NCI-H345 treated with DMSO at 0.1 percent for 48 hours (cell line): ENCODE measurements around the gene CCNB2.
A peak's percentile ranks its signal among the peaks of the same experiment; 100 is the strongest.
"Not testable (repeated sequence)": the region's sequence is repeated elsewhere in the genome, so short reads cannot be mapped to it uniquely, and the experiment has no call there.

ENCODE experiments used
- DNase-seq: peaks from one replicate; lab custom pipeline; 2025; ENCODE audit not compliant: unreplicated experiment; lab: John Stamatoyannopoulos, UW

The CCNB2 gene

GRCh38 chr15:59133929-59134427, 29.0 kb downstream of the CCNB2 start:
- no peak for DNase-seq

DNA sequence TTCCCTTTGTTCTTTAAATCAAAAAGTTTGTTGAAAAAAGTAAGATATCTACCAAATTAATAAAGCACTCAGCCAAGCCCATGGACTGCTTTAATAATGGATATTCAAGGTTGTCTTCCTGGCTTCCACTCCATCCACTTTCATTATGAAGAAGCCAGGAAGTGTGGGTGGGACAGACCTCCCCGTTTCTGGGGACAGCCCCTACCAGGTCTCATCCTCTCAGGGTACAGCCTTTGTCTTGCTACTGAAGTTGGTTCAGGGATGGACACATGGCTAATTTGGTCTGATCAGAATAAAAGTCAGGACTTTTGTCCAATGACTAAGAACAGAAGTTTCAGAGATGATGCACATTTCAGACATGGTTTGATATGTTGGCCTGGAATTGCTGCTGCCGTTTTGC, 32.6 kb downstream of the CCNB2 start:
- no peak for DNase-seq

DNA sequence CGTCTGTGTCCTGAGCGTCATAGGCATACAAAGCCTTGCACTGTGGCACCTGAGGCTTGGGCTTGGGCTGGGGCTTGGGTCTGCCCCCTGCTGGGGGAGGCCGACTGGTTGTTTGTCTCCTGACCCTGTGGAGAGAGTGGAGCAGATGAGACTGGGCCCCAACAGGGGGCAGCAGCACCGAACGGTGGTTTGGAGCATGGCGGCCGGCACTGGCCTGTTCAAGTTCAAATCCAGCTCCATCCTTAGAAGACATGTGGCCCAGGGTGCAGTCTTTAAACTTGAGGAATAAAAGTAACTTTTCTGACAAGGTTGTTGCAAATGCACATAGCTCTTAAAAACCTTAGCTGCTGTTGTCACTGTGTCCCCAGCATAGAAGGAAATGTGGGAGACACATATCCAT, 33.3 kb downstream of the CCNB2 start:
- no peak for DNase-seq

- no peak for DNase-seq
These were observed 35.7 kb downstream of the CCNB2 start for GRCh38 chr15:59140422-59141226.

DNA sequence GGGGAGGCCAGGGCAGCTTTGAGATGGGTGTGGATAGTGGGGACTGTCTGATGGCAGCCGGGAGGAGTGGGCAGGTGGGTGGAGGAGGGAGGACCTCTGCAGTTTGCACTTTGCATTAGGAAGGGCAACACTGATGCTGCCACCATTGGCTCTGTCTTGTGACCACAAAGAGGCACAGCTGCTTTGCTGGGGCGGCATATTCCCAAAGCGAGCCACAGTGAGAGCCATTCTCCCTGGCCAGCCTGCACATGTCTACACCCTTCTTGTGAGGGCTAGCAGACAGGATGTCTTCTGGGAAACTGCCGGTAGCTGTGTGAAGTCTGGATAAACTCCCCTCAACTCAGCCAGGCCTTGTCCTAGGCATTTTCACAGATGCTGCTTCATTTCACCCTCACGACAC, 38.3 kb downstream of the CCNB2 start:
- DNase-seq: no peak

GRCh38 chr15:59144594-59144993, 39.6 kb downstream of the CCNB2 start:
- not testable (repeated sequence) for DNase-seq

DNA sequence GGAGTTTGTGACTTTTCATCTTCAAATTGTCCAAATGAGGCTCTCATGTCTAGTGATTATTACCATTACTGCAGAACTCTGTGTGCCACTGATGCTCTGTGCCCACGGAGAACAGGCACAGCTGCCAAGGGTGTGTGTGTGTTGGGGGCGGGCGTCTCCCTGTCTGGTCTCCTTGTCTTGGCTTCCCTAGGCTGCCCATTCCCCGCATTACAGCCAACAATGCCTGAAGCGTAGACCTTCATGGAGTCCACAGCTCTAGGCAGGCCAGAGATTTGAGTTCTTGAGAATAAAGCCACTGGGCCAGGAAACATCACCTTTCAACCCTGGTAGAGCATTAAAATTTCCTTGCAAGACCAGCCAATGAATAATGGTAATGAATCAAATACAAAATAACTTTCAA, 42.7 kb downstream of the CCNB2 start:
- DNase-seq: no peak

GRCh38 chr15:59148153-59148833, 43.3 kb downstream of the CCNB2 start:
- DNase-seq: no peak

DNA sequence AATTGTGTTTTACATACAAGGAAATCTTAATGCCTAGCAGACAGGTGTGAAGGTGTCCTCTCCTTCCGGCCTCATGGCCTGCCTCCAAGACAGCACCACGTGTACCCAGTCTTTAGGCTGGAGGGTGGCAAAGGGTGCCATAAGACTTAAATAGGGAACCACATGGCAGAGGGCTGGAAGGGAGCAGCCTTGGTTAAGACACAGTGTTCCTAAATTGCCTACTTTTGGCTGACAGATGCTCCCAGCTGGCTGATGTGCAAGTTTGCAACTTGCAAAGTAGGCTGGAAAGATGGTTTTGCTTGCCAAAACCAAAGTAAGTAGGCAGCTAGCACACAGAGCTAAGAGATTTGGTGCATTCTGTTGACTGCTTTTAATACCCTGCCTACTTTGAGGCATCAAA, 45.2 kb downstream of the CCNB2 start:
- no peak for DNase-seq

DNA sequence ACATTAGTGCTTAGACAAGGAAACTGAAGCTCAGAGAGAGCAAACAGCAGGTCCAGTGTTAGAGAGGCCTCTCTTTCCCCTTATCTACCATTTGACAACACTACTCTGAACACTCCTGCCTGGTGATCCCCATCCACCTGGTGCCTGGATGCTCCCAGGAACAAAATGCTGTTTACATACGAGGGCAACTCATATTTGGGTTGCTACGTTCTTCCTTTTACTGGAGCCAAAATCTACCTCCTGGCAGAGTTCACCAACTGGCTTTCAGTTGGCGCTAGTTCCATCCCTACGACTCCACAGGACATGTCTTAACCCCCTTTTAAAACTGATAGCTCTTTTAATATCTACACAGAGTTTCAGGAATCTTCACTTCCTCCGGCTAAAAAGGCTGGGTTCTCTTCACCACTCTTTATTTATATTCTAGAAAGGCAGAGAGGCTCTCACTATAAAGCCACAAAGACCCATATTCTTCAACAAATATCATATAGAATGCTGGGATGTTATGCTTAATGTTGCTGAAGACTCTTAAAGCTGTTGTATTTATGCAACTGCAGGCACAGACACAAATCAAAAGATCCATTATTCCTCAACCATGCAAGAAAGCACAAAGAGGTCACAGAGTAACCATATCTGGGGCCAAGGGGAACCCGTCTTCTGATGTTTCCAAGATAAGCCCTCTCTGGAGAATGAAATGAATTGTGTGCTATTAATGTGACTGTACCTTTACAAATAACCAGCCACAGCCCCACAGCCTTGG, 47.9 kb downstream of the CCNB2 start:
- no peak for DNase-seq

GRCh38 chr15:59153466-59153865, 48.5 kb downstream of the CCNB2 start:
- no peak for DNase-seq

GRCh38 chr15:59154243-59154642, 49.3 kb downstream of the CCNB2 start:
- no peak for DNase-seq

- DNase-seq: no peak
These were observed 50.5 kb downstream of the CCNB2 start for GRCh38 chr15:59155431-59155830.

DNA sequence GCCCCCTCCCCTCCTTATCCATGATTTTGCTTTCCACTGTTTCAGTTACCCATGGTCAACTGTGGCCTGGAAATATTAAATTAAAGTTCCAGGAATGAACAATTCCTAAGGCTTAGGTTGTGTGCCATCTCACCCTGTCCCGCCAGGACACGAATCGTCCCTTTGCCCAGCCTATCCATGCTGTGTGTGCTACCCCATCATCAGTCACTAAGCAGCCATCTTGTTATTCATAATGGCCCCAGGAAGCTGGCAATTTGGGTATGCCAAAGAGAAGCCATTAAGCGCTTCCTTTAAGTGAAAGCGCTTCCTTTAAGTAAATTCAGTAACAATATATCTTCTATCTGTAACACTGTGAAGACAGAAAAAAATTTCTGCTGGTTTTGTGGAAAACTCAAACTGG, 52.5 kb downstream of the CCNB2 start:
- no peak for DNase-seq

- DNase-seq: peak; percentile 57
These were observed 53.1 kb downstream of the CCNB2 start for GRCh38 chr15:59157840-59158700.

DNA sequence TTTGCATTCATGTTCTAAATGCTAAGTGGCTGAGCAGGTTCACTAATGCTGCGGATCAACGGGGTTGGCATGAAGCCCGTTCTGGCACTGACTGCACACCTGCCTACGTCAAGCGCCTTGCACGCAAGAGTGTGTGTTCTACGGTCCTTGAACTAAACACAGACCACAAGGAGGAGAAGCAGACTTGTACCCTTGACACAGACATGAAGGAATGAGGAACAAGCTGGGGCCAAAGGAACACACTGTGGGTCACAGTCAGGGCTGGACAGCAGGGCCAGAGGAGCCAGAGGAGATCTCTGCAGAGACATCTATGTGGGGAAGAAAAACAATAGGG, 53.7 kb downstream of the CCNB2 start:
- DNase-seq: no peak

DNA sequence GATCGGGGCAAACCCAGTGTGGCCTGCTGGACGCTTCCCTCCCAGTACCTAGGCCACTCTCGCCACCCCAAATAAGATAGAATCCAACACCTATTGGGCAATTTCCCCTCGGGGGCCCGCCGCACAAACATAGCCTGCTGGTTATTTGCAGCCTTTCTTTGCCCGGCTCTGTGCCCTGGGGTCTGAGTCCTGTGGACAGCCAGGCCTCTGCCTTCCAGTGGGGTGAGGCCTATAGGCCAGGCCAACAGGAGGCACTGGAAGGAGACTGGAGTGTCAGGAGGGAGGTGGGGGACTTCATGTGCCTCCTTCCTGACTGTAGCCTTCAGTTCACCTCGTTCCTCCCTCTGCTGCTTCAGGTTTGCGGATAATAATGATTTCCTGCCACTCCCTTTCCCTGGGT, 54.3 kb downstream of the CCNB2 start:
- no peak for DNase-seq

DNA sequence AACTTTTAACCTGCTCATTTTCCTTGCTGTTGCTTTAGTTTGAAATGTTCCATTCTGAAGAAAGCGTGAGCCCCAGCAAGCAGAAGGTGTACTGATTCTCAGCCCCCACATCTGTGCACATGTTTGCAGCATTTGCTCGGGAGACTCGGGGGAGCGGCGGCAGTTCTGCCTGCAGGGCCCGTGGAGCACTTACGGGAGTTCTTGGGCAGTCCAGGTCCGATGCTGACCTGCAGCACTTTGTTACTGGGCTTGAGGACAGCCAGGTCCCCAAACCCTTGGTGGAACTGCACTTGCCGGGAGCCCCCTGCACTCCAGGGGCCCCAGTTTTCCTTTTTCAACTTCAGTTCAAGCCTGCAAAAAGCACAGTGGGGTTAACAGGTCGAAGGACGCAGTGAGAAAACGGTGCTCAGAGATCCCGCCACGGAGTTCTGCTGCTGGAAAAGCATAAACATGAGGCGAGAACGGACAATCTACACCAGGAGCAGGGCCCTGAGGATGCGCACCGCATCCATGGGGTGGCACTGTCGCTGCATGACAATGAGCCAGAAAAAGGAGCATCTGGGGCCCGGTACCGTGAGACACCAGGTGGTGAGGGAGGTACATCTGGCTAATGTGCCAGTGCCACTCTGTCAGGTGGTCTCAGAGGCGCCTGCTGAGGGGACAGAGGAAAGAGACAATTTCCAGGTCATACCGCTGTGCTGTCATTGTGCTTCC, 56.1 kb downstream of the CCNB2 start:
- DNase-seq: peak; percentile 73

DNA sequence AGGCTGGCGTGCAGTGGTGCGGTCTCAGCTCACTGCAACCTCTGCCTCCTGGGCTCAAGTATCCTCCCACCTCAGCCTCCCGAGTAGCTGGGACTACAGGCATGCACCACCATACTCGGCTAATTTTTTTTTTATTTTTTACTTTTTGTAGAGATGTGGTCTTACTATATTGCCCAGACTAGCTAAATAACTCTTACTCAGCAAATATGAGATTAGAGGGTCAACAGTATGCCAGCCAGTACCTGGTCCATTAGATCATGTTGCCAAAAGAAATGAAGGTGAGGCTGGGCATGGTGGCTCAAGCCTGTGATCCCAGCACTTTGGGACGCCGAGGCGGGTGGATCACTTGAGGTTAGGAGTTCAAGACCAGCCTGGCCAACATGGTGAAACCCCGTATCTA, 57.1 kb downstream of the CCNB2 start:
- not testable (repeated sequence) for DNase-seq

- DNase-seq: peak; percentile 57
These were observed 60.8 kb downstream of the CCNB2 start for GRCh38 chr15:59165726-59166125.
